NCI-H2227 (cell line): ENCODE results near the gene NACC2.

ENCODE experiments used
- DNase-seq: peaks from one replicate; lab custom pipeline; 2025; ENCODE audit not compliant: unreplicated experiment; lab: John Stamatoyannopoulos, UW

NACC2 gene

DNA sequence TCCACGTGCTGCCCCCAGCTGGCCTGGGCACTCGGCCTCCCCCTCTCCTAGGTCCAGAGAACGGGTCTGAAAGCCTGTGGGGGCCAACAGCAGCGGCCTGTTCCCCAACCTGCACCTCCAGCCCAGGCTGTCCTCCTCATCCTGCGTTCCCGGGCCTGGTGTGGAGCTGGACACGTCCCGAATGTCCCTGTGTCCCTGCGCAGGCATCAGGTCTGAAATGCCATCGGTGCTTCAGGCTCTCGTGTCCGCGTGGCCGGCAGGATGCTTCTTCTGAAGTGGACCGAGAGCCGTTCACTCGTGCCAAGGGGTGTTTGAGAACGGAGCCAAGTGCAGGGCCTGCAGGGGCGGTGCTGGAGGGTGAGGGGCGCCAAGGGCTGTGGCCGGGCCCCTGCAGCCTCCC, 109.2 kb downstream of the NACC2 start:
- DNase-seq, result no peak

DNA sequence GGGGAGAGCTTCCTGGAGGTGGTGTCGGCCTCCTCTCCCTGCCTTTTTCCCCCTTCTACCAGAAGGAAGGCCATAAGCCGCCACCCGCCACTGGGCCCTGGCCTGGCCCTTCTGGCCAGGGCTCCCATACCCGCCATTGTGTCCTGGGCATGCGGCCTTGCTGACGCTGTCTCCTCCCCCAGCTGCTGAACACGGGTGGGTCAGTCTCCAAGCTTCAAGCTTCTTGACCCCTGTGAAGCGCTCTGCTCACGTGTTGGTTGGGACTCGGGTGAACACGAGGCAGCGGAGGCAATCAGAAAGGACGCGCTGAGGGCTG, 109.7 kb downstream of the NACC2 start:
- DNase-seq, result no peak

DNA sequence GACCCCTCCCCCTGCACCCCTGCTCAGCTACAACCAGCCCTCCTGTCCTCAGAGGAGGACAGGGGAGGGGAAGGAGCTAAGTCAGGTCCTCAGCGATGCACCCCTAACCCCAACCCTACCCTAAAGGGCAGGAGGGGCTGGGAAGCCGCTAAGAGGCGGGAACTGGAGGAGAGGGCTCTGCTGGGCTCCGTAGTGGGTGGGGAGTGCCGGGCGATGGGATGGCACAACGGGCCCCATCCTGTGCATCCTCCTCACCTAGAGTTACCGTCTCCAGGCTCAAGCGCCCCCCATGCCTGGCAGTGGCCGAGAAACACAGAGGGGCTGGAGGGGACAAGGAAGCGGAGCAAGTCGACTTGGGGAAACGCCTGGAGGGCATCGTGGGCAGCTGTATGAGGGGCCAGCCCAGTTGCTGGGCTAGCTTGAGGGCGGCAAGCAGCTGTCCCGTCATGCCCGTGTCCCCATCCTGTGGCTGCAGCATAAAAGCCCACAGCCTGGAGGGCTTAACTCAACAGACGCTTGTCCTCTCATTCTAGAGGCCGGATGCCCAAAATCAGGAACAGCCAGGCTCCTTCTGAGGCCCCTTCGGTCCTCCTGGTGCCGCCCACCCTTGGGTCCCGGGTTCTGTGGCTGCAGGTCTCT, 110.9 kb downstream of the NACC2 start:
- no peak for DNase-seq

DNA sequence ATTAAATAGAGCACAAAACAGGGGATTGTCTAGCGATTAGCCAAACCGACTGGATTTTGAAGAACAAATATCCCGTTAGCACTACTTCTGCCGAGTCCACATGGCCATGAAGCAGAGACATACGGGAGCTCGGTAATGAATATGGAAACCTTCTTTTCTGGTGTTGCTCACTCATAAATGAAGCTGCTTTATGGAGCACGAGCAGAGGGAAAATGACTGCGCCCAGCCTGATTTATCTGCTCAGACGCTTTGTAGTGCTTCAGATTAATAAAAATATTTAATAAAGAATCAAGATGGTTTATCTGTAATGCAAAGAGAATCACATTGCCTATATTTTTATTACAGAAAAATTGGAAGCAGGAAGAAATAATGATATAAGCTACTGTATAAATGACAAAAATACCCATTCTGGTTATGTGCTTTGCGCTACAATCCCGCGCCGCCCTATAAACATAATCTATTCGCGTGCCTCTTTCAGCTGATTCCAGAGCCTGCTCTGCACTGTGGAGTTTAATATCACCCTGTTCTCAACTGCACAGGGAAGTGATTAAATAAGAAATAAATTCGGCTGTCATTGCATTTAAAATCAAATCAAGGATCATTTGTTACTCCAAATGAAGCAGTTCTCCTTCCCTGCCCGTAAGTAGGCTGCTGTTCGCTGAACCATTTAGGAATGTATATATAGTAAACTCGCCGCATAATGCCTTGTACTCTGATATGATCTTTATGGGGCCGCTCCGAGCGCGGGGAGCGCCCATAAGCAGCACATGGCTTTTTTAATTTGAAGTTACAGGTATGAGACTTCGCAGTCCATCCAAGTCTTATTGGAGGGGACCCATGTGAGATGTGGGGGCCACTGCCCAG, 111.6 kb downstream of the NACC2 start:
- DNase-seq, result no peak

DNA sequence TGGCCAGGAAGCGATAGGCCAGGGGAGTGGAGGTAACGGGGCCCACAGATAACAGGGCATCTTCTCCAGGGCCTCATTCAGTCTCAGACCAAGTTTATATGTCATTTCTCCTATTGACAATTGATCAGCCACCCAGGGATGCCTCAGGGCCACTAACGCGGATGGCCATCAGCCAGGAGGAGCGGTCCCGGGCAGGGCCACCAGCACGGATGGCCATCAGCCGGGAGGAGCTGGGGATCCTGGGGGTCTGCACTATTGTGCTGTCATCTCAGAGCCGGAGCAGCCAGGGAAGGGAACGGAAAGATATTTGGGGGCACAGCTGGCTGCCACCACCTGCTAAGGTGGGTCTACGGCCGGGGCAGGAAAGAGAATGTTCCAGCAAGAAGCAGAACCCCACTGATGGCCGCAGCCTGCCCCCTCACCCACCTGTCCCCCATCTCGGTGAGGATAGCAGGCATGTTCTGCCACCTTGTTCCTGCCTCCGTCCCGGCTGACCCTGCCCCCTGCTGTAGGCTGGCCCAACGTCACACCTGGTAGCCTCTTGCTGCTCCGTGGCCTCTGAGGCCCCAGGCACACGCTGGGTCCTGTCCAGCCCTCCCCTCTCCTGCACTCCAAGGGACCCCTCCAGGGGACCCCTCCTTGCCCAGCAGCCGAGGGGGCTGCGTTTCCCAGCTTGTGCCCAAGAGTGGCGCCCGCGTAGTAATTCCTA, 112.4 kb downstream of the NACC2 start:
- no peak for DNase-seq

DNA sequence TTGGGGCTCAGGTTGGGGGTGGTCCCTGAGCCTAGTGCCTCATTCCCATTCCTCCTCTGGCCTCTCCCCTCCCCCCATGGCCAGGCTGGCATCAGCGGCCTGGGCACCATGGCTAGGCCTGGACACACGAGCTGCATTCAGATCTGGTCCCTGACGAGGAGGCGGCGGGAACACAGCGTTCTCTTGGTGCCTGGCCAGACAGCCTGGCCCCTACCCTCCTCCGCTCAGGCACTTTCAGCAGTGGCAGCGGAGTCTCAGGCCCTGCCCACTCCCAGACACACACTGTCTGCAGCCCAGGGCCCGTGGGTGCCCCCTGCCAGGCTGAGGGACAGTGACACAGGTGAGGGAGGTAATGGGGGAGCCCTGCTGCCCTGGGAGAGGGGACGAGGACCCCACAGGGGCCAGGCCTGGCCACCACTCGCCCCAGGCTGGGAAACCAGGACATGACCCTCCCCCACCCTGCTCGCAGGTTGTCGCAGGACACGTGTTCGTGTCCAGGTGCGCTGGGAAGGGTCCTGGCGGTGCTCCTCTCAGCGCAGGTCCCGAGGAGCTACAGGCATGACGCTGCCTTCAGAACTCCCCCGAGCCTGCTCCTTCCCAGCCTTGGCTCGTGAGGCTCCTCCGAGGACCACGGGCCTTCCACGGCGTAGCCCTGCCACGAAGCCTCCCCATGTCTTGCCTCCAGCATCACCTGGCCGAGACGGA, 114.0 kb downstream of the NACC2 start:
- no peak for DNase-seq

DNA sequence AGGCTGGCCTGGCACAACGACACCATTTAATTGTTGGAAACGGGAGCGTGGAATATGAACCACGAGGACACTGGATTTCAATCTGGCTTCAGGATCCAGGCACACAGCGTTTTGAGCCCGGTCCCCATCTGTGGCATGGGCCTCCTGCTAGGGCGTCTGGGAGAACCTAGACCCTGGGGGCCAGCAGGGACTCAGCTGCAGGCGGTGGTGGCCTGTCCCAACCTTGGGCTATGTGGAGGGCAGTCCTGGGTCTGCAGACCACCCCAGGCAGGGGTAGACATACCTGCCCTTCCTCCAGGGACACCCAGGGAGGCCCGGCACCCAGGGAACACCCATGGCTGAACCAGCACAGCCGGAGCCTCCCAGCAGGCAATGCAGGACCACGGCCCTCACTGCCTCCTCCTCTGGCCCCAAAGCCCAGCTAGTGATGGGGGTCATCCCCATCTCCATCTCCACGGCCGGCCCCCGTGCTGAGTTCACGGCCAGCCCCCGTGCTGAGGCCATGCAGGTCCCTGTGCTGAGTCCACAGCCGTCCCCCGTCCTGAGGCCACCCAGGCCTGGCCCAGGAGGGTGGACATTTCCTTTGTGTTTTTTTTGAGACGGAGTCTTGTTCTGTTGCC, 115.4 kb downstream of the NACC2 start:
- DNase-seq, result no peak

DNA sequence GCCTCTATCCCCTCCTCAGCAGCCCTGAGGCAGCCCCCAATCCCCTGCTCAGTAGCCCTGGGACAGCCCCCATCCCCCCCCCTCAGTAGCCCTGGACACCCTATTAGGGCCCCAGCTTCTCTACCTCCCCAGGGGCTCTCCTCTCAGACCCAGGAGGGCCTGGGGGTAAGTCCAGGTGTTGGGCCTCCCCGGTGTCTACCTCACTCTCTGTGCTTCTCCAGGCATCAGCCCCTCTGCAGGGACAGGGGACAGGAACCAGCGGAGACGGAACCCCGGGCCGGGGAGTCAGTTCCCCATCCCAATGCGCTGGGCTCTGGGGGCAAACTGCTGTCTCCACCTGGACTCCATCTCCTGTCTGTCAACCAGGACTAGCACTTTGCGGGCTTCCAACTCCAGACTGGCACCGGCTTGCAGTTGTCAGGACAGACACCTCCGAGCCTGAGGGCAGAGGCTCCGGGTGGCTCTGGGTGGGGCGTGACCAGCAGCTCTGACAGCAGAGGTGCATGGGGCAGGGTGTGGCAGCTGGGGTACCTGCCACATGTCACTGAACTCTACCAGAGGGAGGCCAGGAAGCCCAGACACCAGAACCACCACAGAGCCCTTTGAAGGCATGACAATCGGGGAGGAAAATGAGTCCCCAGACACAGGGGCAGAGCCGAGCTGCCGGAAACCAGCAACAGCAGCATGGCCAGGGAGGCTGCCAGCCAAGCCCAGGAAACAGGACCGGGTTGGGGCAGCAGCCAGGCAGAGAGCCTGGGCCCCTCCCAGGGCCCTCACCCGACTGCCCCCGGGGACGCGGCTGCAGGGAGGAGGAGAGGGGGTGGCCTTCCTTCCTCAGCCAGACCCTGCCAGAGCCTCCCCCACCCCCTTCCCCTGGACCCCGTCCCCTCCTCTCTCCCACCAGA, 116.2 kb downstream of the NACC2 start:
- DNase-seq, result no peak

DNA sequence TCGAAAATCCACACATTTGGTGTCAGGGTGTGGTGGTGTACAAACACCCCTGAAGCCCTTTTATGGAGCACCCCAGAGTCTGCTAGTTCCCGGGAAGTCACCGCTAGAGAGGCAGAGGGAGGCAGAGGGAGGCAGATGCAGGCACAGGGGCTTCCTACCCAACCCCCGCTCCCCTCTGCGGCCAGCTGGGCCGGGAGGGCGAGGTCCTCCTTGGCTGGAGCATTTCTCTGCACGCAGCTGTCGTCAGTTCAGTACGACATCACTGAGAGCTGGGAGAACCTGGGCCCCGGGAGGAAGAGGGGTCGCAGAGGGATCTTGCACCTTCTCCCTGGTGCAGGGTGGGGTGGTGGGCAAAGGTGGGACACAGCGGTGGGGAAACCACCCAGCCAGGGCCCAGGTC, 118.1 kb downstream of the NACC2 start:
- DNase-seq, result no peak

DNA sequence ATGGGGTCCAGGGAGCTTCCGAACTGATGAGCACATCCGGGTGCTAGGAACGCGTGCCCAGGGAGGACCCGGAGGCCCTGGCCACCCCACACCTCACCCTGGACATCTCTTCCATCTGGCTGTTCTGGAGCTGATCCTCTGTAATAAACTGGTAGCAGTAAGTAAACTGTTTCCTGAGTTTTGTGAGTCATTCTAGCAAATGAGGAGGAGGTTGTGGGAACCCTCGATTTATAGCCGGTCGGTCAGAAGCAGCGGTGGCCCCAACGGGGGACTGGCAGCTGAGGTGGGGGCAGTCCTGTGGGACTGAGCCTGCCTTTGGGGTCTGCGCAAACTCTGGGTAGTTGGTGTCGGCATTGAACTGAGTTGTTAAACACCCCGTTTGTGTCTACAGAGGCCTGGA, 118.6 kb downstream of the NACC2 start:
- DNase-seq, result no peak

DNA sequence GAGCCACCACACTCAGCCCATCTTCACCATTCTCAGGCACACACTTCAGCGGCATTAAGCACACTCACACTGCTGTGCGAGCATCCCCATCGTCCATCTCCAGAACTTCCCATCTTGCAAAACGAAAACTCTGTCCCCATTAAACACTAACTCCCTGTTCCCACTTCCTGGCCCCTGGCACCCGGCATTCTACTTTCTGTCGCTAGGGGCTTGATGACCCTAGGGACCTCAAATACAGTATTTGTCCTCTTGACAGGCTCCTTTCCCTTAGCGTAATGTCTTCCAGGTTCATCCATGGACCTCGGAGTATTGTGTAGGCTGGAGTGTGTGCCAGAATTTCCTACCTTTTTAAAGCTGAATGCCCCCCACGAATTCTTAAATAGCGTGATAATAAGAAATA, 119.3 kb downstream of the NACC2 start:
- DNase-seq, result no peak

DNA sequence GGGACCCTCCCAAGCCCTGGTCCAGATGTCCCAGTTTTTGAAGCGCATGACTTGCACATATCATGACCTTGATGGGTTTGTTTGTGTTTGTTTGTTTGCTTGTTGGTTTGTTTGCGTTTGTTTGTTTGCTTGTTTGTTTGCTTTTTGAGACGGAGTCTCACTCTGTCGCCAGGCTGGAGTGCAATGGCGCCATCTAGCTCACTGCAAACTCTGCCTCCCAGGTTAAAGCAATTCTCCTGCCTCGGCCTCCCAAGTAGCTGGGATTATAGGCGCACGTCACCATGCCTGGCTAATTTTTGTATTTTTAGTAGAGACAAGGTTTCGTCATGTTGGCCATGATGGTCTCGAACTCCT, 120.9 kb downstream of the NACC2 start:
- no peak for DNase-seq

DNA sequence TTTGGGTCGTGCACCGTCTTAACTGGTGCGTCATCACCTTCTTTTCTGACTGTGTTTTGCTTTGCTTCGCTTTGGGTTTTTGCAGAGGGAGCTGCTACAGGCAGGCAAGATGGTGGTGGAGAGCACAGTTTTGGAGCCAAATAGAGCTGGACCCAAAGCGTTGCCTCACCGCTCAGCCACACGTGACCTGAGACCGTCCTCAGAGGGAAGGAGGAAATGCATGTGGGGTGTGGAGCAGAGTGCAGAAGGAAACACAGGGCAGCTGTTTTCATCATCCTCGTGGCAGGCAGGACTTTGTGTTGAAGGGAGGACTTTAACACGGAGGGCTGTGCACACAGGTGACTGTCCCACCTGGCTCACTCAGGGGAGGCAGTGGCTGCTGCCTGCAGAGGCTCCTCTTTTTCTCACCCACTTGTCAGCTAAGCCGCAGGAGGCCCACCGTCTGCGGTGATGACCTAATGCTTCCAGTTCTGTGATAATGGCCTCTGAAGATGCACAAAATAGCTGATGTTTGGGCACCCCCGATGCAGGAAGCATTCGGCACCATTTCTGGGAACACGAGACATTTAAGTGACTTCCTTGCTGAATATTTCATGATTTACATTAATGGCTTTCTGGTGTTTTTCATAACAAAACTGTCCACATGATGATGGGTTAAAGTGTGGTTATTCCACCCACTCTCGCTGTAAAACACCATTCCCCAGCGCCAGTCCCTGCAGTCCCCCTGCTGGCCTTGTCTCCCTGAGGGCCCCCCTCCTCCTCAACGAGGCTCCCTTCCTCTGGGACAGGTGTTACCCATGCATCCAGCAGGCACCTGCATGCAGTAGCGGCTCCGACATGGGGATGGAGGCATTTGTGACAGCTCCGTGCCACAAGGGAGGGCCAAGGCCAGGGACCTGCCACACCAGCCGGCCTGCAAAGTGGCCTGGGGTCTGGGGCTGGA, 121.5 kb downstream of the NACC2 start:
- DNase-seq, result no peak

DNA sequence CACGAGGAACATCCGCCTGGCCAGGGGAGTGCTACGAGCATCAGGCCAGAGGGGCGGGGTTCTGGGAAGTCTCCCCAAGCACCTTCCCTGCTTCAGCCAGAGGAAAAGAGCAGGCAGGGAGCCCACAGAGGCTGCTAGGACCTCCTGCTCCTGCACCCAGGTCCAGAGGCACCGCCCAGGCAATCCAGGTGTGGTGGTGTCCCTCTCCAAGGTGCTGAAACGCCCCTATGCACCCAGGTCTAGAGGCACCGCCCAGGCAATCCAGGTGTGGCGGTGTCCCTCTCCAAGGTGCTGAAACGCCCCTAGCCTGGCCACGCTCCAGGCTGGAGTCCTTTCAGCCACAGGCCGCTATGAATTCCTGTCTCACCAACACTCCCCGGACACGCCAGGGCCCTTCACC, 123.2 kb downstream of the NACC2 start:
- no peak for DNase-seq

DNA sequence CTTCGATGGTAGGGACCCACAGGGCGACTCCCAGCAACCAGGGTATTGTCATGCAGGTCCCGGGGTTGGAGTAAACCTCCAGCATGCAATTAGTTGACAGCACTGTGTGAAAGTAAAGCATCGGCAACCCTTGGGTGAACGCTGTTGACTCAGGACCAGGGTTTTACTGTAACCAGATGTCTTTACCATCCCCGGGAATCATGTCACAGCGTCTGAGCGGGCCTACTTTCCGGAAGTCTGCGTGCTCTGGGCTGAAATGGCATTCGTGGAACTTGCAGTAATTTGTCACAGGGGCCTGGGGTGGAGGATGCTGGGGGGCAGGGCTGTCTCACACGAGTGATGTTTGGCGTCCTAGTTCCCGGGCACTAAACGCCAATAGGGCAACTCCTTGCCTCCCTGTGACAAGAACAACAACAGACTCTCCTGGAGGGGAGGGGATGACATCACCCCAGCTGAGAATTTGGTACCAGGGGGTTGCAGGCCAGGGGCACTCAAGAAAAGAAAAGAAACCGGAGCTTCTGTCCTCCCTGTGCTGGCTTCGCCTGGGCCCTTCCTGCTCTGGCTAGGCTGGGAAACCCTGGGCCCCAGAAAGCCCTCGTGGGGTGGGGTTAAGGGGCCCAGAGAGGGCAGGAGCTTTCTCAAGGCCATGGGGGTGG, 123.8 kb downstream of the NACC2 start:
- DNase-seq, result no peak

DNA sequence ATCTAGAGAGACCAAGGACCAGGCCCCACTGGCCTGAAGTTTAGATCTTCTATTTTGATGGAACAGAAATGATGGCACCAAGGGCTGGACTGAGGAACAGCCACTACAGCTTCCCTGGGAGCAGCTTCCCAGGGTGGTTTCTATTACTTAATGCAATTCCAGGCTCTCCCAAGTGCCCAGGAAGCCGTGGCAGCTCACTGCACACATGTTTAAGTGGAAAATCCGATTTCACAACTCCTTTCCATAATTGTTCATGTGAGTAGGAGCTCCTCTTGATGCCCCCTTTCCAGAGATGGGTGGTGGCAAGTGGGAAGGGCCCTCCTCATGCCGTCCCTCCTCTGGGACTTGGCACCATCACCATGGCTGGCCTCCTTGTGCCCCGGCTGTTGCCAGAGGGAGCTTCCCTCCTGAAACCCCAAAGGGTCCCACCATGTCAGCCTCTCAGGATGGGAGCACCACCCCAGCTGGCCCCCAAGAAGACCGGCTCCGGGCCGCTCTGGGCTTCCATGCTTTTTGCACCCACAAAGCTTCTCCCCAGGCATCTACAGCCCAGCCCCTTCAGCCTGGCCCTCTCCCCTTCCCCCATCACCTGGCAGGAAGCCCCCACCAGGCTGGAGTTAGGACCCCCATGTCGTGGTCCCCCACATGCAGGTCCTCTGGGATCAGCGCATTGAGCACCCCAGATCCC, 124.8 kb downstream of the NACC2 start:
- no peak for DNase-seq

DNA sequence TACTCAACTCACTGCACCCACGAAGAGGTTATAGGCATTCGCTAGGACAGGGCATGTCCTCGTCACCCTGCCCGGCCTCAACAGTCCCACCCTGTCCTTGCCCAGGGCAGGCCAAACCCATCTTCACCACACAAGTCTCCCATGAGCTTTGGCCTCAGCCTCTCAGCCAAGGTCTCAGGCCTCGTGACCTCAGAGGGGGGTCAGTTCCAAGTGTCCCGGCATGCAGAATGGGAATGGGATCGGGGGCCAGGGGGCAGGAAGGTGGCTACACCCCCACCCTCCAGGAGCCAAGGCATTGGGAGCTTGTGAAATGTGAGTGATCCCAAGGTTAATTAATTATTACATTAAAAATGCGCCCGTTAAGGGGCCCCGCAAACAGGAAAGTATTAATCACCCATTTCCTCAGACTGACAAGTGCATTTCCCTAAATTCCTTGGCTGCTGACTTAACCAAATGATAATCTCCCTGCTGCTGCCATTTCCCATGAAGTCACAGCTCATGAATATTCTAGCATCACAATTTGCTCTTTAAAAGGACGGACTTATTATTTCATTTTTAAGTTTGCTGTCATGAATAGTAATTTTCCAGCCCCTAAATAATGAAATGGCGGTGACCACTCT, 125.9 kb downstream of the NACC2 start:
- no peak for DNase-seq

DNA sequence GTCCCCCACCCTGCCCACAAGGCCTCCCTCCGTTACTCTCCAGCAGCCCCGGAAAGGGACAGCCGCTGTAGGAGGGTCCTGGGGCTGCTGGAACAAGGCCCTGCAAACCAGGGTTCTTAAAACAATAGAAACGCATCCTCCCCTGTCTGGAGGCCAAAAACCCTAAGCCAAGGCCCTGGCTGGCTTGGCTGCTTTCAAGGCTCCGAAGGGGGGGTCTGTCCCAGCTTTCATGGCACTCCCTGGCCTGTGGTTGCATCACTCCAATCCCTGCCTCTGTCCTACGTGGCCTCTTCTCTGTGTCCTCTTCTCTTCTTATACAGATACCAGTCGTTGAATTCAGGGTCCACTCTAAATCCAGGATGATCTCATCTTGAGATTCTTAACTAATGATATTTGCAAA, 126.5 kb downstream of the NACC2 start:
- DNase-seq, result no peak
